ENCODE data around the gene GPR3.

DNA sequence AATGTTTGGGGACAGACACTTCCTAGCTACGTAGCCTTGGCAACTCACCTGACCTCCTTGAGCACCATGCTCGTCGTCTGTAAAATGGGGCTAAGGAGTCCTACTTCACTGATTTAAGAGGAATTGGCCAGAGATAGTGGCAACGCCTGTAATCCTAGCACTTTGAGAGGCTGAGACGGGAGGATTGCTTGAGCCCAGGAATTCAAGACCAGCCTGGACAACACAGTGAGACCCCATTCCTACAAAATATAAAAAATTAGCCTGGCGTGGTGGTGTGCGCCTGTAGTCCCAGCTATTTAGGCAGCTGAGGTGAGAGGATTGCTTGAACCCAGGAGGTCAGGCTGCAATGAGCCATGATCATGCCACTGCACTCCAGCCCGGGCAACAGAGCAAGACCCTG, 46.1 kb upstream of the GPR3 start:
- TF ChIP-seq SUZ12 (IDR thresholded peaks at IDR 0.05) (no peak), FOXM1 (IDR thresholded peaks at IDR 0.05; ENCODE audit: borderline replicate concordance) (no peak), SP1 (IDR thresholded peaks at IDR 0.05) (no peak), BHLHE40 (IDR thresholded peaks at IDR 0.05; ENCODE audit: borderline replicate concordance) (no peak), ELF4 (IDR thresholded peaks at IDR 0.05) (no peak), ZNF384 (IDR thresholded peaks at IDR 0.05) (no peak), TARDBP (IDR thresholded peaks at IDR 0.05) (no peak), HDGF (IDR thresholded peaks at IDR 0.05; ENCODE audit: borderline replicate concordance) (no peak), FOXA1 (IDR thresholded peaks at IDR 0.05) (no peak), CTBP1 (IDR thresholded peaks at IDR 0.05; ENCODE audit: borderline replicate concordance) (no peak), FOXK2 (IDR thresholded peaks at IDR 0.05) (no peak), ARNT (IDR thresholded peaks at IDR 0.05) (no peak), LEF1 (IDR thresholded peaks at IDR 0.05; ENCODE audit: borderline replicate concordance) (no peak)
- TF ChIP-seq, protein P1, sequence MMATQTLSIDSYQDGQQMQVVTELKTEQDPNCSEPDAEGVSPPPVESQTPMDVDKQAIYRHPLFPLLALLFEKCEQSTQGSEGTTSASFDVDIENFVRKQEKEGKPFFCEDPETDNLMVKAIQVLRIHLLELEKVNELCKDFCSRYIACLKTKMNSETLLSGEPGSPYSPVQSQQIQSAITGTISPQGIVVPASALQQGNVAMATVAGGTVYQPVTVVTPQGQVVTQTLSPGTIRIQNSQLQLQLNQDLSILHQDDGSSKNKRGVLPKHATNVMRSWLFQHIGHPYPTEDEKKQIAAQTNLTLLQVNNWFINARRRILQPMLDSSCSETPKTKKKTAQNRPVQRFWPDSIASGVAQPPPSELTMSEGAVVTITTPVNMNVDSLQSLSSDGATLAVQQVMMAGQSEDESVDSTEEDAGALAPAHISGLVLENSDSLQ (IDR thresholded peaks at IDR 0.05): no peak

Measured in HEK293T (cell line).